Measurements from ENCODE around the gene FETUB. TPM values are rescaled to one million over a fixed set of nuclear protein-coding genes. Genes with fewer than 3 reads are reported as not detected.
"Not testable (repeated sequence)": the region's sequence is repeated elsewhere in the genome, so short reads cannot be mapped to it uniquely, and the experiment has no call there.

Gene FETUB
- total and polyA plus RNA-seq, 5 donors from 2014 or later, result not detected

DNA sequence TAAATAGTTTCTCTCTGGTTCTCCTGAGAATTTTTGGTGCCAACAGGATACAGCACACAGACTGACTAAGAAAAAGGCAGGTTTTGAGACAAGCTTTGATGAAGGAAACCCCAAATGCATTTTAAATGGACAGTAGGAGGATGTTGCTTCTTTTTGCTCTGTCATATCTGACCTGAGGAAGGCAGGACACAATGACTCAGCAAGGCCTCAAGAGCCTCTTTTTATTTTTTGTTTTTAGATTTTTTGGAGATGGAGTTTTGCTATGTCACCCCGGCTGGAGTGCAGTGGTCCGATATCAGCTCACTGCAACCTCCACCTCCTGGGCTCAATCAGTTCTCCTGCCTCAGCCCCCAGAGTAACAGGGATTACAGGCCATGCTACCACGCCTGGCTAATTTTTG is 60.1 kb downstream of the FETUB start:
- Mint-ChIP-seq H3K4me3 (no peak overlapping the region), H3K9me3 (no peaks in the 10 kb centered on the region), H3K27me3 (peaks cover 43% of the 10 kb centered on the region), H3K4me1 (no peaks in the 10 kb centered on the region), H3K27ac (no peak overlapping the region), H3K36me3 (no peaks in the 10 kb centered on the region)
- Histone ChIP-seq H3K27me3 (ENCODE audit: control insufficient read depth, insufficient read depth, low read length) (peaks cover 12% of the 10 kb centered on the region), H3K9me3 (ENCODE audit: control insufficient read depth in 2 of 2, low read length in 2 of 2) (no peaks in the 10 kb centered on the region), H3K4me1 (ENCODE audit: control insufficient read depth, insufficient read depth, low read length, poor library complexity, severe bottlenecking) (no peaks in the 10 kb centered on the region), H3K4me3 (ENCODE audit: low read depth, low read length) (no peak overlapping the region), H3K27ac (ENCODE audit: insufficient read depth, low read length, poor library complexity, severe bottlenecking) (no peak overlapping the region), H3K36me3 (ENCODE audit: control insufficient read depth, insufficient read depth, low read length) (no peaks in the 10 kb centered on the region)
- DNase-seq (no peak), ATAC-seq (ENCODE audit: low read depth in 2 of 2) (no peak)

GRCh38 chr3:186702451-186702850 is 62.3 kb downstream of the FETUB start:
- peaks cover 12% of the 10 kb centered on the region for H3K27me3 ChIP-seq (ENCODE audit: control insufficient read depth, insufficient read depth, low read length)
- H3K9me3 Mint-ChIP-seq; DNase-seq; H3K36me3 Mint-ChIP-seq; H3K4me3 ChIP-seq (ENCODE audit: low read depth, low read length); H3K4me1 ChIP-seq (ENCODE audit: control insufficient read depth, insufficient read depth, low read length, poor library complexity, severe bottlenecking); H3K27ac Mint-ChIP-seq; H3K36me3 ChIP-seq (ENCODE audit: control insufficient read depth, insufficient read depth, low read length); H3K27ac ChIP-seq (ENCODE audit: insufficient read depth, low read length, poor library complexity, severe bottlenecking); ATAC-seq (ENCODE audit: low read depth in 2 of 2); H3K9me3 ChIP-seq (ENCODE audit: control insufficient read depth in 2 of 2, low read length in 2 of 2); H3K4me3 Mint-ChIP-seq: not testable (repeated sequence)
- Mint-ChIP-seq H3K27me3 (peaks cover 56% of the 10 kb centered on the region), H3K4me1 (peaks cover 0 to 11% (median 0%) of the 10 kb centered on the region in 4 donors)

Other genes with a start within 250 kb of the FETUB start
- 2.1 TPM for gene CRYGS, start 96.0 kb upstream of the FETUB start, total RNA-seq
- gene CRYGS, start 96.0 kb upstream of the FETUB start, polyA plus RNA-seq, result under 1 TPM in 2 of 4 donors, not detected in 2; 0.36 to 0.53 TPM
- 19.8 TPM for gene TBCCD1, start 73.1 kb upstream of the FETUB start, total RNA-seq
- gene TBCCD1, start 73.1 kb upstream of the FETUB start, polyA plus RNA-seq, result 10 to 100 TPM; 18.7 to 23.9 (median 22.5) TPM
- gene DNAJB11, start 69.7 kb upstream of the FETUB start, total RNA-seq, result 91.9 TPM
- 10 to 100 TPM; 26.4 to 42.2 (median 34.6) TPM for gene DNAJB11, start 69.7 kb upstream of the FETUB start, polyA plus RNA-seq
- gene AHSG, start 27.3 kb upstream of the FETUB start, total RNA-seq, result not detected
- gene AHSG, start 27.3 kb upstream of the FETUB start, polyA plus RNA-seq, result not detected
- gene HRG, start 25.6 kb downstream of the FETUB start, total RNA-seq, result not detected
- not detected for gene HRG, start 25.6 kb downstream of the FETUB start, polyA plus RNA-seq
- not detected for gene KNG1, start 77.0 kb downstream of the FETUB start, total RNA-seq
- gene KNG1, start 77.0 kb downstream of the FETUB start, polyA plus RNA-seq, result not detected
- gene EIF4A2, start 143.2 kb downstream of the FETUB start, total RNA-seq, result 900 TPM
- gene EIF4A2, start 143.2 kb downstream of the FETUB start, polyA plus RNA-seq, result 100 to 1,000 TPM; 203 to 253 (median 230) TPM
- 16.8 TPM for gene RFC4, start 166.1 kb downstream of the FETUB start, total RNA-seq
- 10 to 100 TPM; 15.6 to 40.2 (median 24.9) TPM for gene RFC4, start 166.1 kb downstream of the FETUB start, polyA plus RNA-seq
- gene ADIPOQ, start 202.3 kb downstream of the FETUB start, total RNA-seq, result not detected
- gene ADIPOQ, start 202.3 kb downstream of the FETUB start, polyA plus RNA-seq, result not detected

Data from CD4-positive, CD25-positive, alpha-beta regulatory T cell (primary cell).